ENCODE measurements around the gene SPON2.

SPON2 gene

DNA sequence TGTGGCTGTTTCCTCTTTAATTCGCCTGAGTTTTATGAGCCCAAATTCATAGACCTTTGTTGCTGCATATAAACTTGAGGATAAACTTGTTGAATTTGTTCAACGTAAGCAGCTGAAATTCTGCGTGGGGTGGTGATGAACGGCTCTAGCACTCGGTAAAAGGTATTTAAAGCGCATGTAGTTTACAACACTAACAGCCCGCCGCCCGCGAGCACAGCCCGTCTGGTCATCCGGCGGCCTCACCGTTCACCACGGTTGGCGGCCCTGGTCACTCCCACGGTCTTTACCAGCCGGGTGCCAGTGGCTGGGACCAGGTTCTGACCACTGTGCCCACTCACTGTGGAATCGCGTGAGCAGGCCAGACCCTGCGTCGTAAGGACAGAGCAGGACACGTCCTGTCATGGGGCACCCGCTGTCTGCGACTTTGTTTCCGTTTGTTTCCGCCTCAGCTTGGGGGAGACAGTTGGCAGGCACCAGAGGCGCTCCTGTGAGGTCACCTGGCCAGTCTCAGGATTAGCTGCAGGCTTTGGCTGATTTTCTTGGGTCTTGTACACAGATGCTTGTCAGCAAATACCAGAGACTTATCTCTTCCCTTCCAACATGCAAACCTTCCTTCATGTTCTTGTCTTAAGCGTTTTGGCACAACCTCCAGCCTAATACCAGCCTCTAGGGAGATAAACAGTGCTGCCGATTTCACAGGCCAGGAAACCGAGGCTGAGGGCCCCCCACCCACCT, 36.8 kb upstream of the SPON2 start:
- no peak for DNase-seq (ENCODE audit: low spot score)

DNA sequence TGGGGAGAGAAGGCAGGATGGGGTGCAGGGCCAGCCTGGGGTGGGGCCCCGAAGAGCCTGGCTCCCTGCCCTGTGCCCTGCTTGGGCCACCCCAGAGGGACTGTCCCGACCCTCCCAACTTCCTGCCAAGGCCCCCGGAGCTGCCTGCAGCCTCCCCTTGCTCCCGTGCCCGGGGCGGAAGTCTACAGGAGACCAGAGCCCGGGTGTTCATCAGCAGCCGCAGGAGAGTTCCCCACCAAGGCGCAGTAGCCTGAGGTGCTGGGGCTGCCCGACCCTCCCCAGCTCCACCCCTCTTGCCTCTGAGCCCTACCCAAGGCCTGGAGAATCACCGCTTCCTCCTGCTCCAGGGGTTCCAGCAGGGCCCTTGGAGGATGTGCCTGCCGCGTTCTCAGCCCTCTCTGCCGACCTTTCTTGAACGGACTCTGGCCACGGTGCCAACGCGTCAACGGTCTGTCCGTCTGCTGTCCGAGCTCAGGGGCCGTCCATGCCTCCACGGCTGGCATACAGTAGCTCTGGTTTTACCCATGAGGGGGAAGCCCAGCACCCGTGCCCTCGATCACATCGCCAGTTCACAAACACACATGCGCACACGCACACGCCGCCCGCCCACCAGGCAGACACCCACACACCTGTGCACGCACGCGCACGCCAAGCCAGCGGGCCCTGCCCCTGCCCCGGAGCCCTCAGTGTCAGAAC, 36.0 kb upstream of the SPON2 start:
- no peak for DNase-seq (ENCODE audit: low spot score)

DNA sequence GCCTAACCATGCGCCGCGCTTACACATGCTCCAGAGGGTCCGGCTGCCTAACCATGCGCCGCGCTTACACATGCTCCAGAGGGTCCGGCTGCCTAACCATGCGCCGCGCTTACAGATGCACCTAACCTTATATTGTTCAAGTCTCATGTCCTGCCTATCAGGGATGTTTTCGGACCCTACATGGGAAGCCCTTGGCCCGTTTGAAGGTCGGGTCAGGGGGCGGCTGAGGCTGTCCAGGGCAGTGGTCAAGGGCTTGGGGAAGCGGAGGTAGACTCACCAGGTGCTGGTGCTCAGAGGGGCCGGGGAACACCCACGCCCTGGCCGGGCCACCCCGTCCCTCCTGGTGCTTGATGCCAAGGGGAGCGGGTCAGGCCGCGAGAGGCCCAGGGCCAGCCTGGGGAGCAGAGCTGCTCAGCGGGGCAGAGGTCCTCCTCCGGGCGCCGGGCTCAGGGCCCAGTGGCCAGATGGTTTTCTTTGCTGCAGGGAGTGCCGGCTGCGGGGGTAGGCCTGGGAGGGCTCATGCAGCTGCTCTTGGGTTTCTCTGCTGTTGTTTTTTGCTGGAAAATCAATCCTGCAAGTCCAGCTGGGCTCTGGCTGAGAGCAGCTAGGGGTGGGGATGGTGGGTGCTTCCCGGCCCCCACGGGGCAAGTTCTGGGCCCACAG, 35.4 kb upstream of the SPON2 start:
- DNase-seq (ENCODE audit: low spot score) = peak; percentile 93

DNA sequence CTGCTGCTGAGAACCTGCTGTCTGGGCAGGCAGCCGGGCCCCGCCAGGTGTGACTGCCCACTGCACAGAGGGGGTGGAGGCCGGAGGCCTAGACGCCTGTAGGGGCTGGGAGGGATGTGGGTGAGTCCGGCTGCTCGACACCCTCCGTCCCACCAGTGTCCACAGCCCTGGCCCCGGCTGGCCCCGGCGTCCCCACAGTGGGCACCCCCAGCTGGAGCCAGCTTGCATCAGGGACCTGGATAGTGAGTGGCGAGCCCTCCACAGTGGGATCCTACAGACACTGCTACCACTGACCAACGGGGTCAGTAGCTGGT, 34.7 kb upstream of the SPON2 start:
- DNase-seq (ENCODE audit: low spot score) = no peak

DNA sequence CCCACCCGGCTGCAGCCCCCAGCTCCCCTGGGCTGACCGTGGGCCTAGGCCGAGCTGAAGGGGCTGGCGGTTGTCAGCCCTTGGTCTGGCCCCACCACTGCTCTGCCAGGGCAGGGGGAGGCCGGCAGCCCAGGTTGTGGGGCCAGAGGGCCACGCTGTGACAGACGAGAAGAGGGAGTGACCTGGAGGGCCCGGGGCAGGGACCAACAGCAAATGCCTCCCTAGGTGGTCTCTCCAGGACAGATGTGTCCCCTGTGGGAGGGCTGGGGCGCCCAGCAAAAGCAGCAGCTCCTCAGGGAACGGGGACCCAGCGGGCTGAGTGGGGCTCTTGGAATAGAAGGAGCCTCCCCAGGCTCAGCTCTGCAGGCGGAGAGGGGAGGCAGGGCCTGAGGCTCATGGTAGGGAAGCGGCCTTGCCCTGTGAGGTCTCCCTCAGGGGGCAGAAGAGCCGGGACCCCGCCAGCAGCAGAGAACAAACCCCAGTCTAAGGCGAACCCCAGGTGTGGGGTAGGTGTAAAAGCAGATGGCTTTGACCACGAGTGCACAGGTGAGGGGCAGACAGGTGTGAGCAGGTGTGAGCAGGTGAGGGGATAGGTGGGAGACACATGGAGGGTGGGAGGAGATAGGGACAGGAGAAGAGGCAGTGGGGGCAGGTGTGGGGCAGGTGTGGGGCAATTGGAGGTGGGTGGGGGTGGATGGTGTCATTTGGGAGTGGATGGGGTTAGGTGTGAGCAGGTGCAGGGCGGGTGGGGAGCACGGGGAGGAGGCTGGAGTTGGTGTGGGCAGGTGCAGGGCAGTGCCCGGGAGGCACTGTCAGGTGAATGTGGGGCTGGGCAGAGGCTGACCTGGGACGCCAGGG, 34.1 kb upstream of the SPON2 start:
- DNase-seq (ENCODE audit: low spot score) = no peak

DNA sequence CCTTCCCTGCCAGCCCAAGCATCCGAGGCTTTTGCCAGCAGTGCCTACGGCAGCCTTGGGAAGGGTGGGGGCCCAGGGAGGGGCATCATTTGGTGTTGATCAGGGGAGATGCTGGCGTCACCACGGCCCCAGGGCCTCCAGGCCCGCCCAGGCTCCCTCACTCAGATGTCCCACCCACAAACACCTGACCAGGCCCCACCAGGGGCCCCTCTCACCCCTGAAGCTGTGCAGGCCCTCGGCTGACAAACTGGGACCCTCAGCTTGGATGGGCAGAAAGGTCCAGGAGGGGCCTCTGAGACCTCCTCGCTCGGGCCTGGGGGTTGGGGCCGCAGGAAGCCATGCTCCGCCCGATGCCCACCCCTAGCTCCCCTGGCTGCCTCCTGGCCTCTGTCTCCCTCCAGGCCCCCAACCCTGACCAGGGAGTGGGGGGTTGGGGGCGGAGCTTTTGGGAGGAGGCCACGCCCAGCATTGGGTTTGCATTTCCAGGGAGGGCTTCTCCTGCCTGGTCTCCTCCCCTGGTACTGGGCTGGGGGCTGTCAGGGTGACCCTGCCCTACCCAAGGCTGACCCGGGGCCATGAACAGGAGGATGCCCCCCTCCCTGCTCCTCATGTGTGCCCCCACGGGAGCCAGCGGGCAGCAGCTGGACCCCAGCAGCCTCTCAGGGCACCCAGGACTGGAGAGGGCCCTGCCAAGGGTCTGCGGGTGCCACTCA, 33.4 kb upstream of the SPON2 start:
- no peak for DNase-seq (ENCODE audit: low spot score)

DNA sequence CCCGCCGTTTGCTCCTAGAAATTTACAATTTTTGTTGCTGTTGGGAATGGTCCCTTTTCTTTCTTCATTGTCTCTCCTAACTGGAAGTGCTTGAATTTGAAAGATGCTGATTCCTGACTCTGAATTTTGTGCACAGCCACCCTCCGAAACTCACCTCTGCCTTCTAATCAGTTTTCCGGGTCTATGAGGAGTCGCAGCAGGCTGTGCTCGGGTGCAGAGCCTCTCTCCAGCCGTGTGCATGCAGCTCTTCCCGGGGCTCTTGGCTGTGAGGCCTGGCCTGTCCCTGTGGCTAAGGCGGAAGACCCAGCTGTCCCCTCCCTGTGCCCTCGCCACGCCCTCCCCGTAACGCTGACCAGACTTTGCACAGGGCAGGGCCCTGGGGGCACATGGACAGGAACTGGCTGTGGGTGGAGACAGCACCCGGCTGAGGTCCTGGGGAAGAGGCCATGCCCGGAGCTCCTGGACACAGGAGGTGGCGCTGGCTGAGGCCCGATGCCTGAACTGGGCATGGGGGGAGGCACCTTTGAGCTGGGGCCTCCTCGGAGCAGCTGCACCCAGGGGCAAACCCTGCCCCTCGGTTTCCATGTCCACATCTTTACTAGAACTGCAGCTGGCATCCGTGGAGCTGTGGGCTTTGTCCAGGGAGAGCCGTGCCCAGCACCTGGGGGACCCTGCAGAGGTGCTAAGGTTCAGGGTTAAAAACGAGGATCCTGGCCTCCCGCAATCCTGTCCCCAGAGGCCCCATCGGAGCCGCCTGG, 32.6 kb upstream of the SPON2 start:
- no peak for DNase-seq (ENCODE audit: low spot score)

DNA sequence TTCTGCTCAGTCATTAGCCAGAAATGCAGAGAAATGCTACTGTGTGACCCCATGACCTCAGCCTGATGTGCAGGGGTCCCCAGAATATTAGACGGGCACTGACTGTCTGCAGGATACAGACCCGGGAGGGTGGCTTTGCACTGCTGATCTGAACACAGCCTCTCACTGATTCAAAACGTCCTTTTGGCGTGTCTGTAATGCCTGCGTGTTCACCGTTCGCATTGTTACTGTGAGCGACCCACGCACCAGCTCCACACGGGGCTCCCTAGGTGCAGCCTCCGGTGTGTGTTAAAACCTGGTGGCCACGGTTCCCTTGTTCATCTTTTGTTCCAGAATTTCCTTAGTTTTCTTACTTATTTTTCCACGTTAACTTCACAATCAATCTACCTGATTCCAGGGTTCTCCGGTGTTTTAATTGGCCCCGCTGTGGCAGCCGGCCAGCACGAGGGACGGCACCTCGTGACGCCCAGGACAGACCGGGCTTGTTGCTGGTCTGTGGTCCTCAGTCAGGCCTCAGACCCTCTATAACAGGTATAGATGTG, 32.0 kb upstream of the SPON2 start:
- no peak for DNase-seq (ENCODE audit: low spot score)

DNA sequence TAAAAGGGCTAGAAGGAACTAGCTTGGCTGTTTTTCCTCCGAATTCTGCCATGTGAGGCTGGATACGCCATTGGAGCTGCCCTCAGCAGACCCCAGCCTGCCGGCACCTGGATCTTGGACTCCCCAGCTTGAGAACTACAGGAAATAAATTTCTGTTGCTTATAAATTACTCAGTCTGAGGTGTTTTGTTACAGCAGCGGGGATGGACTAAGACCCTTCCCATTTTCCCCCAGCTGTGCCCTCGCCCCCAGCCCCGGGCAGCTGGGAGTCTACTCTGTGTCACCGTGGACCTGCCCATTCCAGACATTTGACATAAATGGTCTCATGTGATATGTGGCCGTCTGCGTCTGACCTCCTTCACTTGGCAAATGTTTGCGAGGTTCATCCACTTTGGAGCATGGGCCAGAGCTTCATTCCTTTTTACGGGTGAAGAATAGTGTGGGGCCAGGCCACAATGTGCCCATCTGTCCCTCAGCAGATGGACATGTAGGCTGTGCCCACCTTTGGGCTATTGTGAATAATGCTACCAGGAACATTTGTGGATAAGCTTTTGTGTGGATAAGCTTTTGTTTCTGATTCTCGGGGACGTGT, 30.7 kb upstream of the SPON2 start:
- DNase-seq (ENCODE audit: low spot score) = no peak

DNA sequence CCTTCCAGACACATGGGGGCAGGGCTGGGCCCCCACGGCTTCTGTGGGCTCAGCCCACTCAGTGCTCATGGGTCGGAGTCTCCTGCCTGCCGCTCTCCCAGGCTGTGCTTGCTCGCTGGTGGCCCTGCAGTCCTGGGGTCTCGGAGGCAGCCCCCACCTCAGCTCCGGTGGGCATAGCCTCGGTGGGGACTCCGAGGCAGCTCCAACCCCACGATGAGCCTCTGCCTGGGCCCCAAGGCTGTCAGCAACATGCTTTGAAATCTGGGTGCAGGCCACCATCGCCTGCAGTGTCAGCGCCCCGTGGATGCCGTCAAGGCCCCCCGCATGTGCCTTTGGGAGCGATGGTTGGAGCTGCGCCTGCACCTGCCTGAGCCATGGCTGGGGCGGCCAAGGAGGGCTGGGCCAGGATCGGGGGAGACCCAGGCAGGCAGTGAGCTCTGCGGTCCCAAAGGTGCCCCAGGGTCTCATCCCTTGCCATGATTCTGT, 30.2 kb upstream of the SPON2 start:
- DNase-seq (ENCODE audit: low spot score) = no peak

DNA sequence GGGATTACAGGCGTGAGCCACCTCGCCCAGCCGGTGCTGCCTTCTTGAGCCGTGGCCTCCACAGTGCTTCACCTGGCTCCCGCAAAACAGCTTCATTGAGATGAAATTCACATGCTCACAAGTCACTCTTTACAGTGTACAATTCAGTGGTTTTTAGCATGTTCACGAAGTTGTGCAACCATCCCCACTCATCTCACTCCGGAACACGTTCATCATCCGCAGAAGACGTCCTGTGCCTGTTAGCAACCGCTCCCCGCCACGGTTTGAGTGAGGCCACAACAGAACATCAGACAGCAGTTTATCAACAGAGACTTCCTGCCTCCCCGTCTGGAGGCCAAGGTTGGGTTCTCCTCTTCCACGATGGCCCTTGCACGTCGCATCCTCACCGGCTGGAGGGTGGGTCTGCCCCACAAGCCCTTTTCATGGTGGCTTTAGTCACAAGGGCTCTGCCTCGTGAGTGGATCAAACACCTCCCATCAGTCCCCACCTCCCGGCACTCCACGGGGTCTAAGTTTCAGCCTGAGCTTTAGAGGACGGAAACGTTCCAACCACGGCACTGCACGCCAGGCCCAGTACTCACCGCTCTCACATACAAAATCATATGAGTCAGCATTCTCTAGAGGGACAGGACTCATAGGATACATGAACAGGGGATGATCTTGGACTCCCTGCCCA, 29.6 kb upstream of the SPON2 start:
- peak; percentile 65 for DNase-seq (ENCODE audit: low spot score)

DNA sequence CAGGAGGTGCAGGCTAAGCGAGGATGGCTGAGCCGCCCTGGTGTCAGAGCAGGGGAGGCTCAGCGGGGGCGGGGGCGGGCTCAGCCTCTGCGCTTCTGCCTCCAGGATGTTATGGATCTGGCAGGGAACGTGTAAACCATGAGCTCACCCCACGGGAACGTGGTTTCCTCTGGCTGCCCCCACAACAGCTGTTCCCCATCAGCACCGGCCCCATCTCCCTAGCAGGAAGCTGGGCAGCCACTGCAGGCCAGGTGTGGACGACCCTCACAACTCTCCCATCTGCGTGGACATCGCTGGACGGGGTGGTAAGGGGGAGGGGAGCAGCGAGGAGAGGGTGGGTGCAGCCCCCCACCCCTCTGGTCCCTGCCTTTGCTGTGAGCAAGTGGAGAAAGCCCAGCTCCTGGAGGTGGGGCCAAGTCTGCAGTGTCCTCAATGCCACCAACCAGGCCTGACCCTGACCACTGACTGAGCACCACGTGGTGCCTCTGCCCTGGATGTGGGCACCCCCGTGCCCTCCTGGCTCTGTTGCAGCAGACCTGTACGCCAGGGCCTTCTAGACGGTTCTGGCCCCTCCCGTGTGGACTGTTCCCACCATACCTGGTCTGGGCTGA, 28.1 kb upstream of the SPON2 start:
- peak; percentile 94 for DNase-seq (ENCODE audit: low spot score)

DNA sequence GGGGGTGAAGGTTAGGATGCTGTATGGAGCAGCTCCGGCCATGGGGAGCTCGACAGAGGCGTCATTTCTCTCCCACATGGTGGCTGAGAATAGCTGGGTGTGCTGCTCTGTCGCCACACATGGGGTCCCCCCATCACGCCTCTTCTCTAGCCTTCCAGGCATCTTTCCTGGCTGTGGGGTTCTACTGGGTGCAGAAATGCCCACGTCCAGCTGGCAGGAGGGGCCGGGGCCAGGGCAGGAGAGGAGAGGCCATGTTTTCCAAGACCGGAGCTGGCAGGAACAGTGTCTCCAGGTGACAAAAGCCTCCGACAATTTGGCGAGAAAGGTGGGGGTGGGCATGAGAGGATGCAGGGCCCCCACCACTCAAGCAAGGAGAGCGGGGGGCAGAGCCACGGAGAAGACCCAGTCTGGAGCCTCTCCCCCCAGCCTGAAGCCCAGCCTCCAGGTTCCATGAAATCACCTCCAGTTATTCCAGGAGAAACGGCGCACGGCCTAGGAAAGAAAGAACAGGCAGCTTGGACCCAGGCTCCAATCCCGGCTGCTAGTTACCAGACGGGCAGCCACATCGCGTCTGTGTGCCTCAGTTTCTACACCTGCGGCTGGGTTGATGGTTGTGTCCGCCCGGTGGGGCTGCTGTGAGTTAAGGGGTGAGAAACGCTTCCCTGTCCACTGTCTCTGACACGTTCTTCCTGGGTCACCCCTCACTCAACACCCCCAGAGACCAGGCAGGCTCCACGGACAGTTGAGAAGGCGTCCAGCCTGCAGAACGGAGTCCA, 27.4 kb upstream of the SPON2 start:
- DNase-seq (ENCODE audit: low spot score) = no peak

DNA sequence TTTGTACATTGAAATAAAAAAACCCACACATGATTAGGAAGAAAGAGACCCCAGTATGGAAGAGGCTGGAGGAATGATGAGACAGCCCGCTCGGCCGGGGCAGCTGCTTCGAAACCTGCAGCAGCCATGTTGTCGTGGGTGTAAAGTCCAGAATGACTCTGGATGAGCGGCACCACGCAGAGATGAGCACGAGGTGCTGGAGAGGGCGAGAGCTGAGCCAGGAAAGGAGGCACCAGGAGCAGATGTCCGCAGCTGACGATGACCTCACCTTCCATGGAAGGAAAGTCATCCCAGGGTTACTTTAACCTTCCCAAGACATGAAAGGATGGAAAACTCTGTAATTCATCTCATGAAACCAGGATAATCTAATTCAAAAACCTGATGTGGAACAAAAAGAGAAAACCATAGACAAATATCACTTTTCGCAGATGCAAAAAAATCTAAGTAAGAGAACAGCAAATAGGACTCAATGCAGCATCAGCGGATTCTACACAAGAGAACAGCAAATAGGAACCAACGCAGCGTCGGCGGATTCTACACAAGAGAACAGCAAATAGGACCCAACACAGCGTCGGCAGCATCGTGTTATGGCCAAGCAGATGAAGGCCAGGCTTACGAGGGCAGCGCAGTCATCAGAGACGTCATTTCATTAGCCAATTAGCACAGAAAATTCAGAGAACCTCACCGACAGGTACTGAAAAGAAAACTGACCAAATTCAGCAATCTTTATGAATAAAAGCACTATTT, 25.9 kb upstream of the SPON2 start:
- DNase-seq (ENCODE audit: low spot score) = no peak

DNA sequence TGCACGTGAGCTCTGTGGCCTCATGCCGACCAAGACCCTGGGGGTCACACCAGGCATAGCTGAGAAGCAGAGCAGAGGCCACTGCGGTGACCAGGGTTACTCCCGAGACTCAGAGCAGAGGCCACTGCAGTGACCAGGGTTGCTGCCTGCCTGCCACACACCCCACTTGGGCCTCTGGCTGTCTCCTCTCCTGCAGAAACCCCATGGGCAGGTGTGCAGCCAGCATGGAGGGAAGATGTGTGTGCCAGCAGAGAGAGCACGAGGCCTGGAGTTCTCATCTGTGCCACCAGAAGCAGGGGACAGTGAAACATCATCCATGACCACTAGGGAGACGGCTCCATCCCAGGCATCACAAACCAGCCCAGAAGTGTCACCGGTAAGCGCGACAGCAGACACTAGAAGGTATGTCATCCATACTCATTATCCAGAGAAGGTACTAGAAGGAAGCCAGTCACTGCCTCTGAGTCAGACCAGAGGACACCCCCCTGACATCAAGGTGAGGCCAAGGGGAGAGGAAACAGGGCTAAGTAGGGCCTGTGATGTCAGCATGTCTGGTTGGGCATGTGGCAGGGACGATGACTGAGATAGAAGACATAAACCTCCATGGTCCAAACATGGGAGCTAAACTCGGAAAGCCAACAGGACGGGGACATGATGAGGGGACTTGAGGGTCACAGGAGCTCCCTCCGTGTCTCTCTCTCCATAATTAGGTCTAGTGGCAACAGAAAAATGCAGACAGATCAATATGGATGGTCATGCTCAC, 24.2 kb upstream of the SPON2 start:
- no peak for DNase-seq (ENCODE audit: low spot score)

DNA sequence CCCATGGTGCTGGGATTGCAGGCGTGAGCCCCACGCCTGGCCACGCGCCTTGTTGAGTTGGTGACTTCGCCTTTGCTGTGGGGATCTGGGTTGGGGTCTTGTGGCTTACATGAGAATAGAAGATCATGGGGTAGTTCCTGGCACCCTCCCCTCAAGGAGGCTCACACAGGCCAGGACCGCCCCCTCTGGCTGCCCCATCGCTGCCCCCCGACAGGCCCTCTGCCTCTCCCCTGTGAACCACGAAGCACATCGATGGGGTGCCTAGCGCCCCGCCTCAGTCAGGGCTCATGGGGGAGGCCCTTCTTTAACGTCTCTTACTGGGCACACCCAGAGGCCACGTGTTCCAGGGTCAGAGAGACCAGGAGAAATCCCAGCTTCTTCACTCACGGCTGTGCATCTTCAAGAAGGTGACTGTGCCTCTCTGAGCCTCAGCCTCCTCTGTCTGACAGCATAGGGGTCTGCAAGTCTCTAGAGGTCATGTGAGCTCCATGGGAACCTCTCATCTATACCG, 23.6 kb upstream of the SPON2 start:
- no peak for DNase-seq (ENCODE audit: low spot score)

Measured in GM03348 (cell line).